GM18867 (cell line): ENCODE results near the gene ZNF823.
"Not testable (repeated sequence)": the region's sequence is repeated elsewhere in the genome, so short reads cannot be mapped to it uniquely, and the experiment has no call there.

Experiments
- ATAC-seq: cut with Tn5 transposase; IDR thresholded peaks from one replicate; pipeline ENCODE4 v1.9.1; 2021; ENCODE audit warnings: mild to moderate bottlenecking, moderate library complexity; ENCODE audit not compliant: unreplicated experiment

ZNF823 gene

DNA sequence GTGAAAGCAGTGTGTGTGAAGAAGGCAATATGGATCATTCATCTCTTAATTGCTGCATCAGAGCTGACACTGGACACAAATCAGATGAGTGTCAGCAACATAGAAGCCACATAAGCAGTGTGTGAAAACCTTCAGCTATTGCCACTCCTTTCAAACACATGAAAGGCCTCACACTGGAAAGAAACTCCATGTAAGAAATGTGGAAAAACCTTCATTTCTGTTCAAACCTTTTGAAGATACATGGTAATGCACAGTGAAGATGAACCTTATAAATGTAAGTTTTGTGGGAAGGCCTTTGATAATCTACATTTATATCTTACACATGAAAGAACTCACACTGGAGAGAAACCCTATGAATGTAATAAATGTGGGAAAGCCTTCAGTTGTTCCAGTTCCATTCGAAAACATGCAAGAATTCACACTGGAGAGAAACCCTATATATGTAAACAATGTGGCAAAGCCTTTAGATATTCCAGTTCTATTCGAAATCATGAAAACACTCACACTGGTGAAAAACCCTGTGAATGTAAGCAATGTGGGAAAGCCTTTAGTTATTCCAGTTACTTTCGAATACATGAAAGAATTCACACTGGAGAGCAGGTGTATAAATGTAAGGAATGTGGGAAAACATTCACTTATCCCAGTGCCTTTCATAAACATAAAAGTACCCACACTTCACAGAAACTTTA is 53.6 kb downstream of the ZNF823 start:
- no peak for ATAC-seq

DNA sequence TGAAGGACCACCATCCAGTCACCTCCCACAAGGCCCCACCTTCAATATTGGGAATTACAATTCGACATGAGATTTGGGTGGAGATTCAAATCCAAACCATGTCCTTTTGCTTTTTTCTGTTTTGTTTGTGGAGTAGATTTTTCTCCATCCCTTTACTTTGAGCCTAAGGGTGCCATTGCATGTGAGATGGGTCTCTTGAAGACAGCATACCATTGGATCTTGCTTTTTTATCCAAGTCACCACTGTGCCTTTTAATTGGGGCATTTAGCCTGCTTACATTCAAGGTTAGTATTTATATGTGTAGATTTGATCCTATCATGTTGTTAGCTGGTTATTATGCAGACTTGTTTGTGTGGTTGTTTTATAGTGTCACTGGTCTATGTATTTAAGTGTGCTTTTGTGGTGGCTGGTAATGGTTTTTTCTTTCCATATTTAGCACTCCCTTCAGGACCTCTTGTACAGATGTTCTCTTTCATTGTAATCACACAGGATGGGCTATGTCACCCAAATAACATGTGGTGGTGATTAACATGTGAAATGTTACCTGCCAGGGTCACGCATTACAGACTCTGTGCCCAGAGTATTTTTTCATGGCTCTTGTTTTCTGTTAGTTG is 58.0 kb downstream of the ZNF823 start:
- no peak for ATAC-seq

DNA sequence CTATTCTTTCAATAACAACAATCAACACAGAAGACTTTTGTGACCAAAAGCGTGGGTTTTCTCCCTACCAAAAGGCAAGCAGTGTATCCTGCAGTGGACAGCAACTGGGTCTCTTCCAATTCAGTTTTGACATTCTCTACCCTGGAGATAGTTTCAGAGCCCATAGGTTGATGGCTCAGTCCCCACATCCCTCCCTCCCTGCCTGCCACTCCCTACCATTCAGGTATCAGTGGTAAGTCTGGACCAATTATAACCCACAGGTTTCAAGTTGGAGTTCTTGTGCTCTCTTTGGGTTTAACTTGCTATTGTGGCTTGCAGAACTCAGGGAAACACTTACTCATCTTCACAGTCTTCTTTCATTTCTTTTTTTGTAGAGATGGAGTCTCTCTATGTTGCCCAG is 60.2 kb downstream of the ZNF823 start:
- no peak for ATAC-seq

DNA sequence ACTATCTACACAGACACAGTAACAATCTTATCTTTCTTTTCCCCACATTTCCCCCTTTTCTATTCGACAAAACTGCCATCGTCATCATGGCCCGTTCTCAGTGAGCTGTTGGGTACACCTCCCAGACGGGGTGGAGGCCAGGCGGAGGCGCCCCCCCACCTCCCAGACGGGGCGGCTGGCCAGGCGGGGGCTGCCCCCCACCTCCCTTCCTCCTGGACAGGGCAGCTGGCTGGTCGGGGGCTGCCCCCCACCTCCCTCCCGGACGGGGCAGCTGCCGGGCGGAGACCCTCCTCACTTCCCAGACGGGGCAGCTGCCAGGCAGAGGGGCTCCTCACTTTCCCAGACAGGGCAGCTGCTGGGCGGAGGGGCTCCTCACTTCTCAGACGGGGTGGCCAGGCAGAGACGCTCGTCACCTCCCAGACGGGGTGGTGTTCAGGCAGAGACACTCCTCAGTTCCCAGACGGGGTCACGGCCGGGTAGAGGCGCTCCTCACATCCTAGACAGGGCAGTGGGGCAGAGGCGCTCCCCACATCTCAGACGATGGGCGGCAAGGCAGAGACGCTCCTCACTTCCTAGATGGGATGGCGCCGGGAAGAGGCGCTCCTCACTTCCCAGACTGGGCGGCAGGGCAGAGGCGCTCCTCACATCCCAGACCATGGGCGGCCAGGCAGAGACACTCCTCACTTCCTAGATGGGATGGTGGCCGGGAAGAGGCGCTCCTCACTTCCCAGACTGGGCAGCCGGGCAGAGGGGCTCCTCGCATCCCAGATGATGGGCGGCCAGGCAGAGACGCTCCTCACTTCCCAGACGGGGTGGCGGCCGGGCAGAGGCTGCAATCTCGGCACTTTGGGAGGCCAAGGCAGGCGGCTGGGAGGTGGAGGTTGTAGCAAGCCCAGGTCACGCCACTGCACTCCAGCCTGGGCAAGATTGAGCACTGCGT is 61.8 kb downstream of the ZNF823 start:
- ATAC-seq, result not testable (repeated sequence)

DNA sequence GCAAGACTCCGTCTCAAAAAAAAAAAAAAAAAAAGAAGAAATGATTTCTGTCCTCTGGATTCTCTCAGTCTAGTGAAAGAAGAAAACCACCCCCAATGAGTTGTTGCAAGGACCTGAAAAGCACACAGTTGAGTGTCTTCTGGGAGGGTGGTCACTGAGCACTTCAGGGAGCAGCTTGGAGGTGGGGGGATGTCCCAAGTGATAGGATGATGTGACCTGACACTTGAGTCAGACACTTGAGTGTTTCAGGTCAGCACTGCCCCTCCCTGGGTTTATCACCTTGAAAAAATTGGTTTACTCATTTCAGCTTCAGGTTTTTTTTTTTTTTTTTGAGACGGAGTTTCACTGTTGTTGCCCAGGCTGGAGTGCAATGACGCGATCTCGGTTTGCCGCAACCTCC is 63.2 kb downstream of the ZNF823 start:
- ATAC-seq, result no peak

DNA sequence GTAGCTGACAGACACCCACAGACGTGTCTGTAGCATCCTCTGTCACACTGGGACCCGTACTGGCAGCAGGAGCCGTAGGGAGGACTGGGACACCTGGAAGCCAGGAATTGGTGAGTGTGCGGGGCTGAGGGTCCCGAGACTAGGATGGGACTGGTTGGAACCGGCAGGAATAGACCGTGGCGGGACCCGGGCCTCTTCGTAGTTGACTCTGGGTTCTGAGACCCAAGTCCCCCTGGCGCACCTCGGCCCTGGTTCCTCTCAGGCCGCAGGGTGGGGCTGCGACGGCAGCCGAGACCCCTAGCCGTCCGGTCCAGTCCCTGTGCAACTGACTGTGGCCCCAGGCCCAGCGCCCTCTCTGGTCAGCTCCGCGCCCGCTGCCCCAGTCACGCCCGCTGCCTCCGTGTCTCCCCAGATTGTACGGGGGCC is 64.7 kb downstream of the ZNF823 start:
- ATAC-seq, result no peak

DNA sequence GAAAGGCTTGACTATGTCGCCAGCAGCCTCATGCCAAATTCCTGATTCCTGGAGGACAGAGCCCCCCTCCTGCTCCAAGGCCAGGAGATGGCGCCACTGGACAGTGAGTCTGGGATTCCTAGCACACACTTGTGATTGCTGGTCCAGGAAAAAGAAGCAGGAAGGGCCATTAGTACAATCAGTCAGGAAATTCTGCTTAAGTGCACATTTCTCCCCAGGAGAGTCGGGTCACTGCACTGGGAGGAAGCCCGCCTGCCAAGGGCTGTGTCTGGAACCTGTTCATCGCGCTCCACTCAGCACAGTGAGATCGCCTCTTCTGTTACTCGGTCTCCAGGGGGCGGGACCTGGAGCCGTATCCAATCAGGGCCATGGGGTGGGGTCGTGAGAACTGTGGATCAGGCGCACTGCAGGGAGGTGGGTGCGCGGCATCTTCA is 65.1 kb downstream of the ZNF823 start:
- no peak for ATAC-seq
